B cell (primary cell): ENCODE results near the gene ANKS1A.

Experiments used
- EZH2 ChIP-seq: IDR thresholded peaks from 2 replicates; pipeline ENCODE4 v1.6.1; 2012; ENCODE audit warnings: borderline replicate concordance, low read depth, mild to moderate bottlenecking, moderate library complexity, low read length; ENCODE audit not compliant: insufficient read depth, poor library complexity, severe bottlenecking
- TF ChIP-seq, protein P1 (sequence below): fragments of 200-600 bp; IDR thresholded peaks from one replicate; pipeline ENCODE4 v1.8.0; 2022; ENCODE audit warnings: antibody characterized with exemption, mild to moderate bottlenecking

- TF ChIP-seq, protein P1, sequence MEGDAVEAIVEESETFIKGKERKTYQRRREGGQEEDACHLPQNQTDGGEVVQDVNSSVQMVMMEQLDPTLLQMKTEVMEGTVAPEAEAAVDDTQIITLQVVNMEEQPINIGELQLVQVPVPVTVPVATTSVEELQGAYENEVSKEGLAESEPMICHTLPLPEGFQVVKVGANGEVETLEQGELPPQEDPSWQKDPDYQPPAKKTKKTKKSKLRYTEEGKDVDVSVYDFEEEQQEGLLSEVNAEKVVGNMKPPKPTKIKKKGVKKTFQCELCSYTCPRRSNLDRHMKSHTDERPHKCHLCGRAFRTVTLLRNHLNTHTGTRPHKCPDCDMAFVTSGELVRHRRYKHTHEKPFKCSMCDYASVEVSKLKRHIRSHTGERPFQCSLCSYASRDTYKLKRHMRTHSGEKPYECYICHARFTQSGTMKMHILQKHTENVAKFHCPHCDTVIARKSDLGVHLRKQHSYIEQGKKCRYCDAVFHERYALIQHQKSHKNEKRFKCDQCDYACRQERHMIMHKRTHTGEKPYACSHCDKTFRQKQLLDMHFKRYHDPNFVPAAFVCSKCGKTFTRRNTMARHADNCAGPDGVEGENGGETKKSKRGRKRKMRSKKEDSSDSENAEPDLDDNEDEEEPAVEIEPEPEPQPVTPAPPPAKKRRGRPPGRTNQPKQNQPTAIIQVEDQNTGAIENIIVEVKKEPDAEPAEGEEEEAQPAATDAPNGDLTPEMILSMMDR: no peak
- no peak for TF ChIP-seq EZH2
These were observed 191.1 kb downstream of the ANKS1A start for GRCh38 chr6:35080016-35080680.
